MCF 10A (cell line): ENCODE results near the gene ZPBP2. TPM values are rescaled to one million over a fixed set of nuclear protein-coding genes. Genes with fewer than 3 reads are reported as not detected.
"Not testable (repeated sequence)": the region's sequence is repeated elsewhere in the genome, so short reads cannot be mapped to it uniquely, and the experiment has no call there.

Source experiments
- BruUV-seq: library from RNA; stranded (reverse); fragments of 400-500 nt; replicated peaks from 2 replicates; lab custom pipeline; 2021; lab: Mats Ljungman, UMichigan
- CTCF ChIA-PET: fragments of 300-600 bp; sonication (Branson Sonifier 250); formaldehyde crosslinking; extraction: SDS; loops from one replicate; lab custom pipeline; 2021; ENCODE audit warnings: antibody characterized with exemption, inconsistent platforms; lab: Yijun Ruan, JAX
- POLR2A ChIA-PET: fragments of 300-600, 350-650 bp; sonication (Branson Sonifier 250); formaldehyde crosslinking; extraction: SDS; loops from one replicate; lab custom pipeline; 2020; ENCODE audit warnings: antibody characterized with exemption, inconsistent platforms; lab: Yijun Ruan, JAX
- DNase-seq: peaks from one replicate; pipeline ENCODE4 v3.0.0-alpha.2; 2018; ENCODE audit not compliant: unreplicated experiment
- H3K27ac Mint-ChIP-seq: one replicate; pipeline ENCODE4 v1.8.0; 2022; ENCODE audit warnings: mild to moderate bottlenecking, low read depth, mixed read lengths; ENCODE audit not compliant: unreplicated experiment
- H3K27me3 Mint-ChIP-seq: one replicate; pipeline ENCODE4 v1.8.0; 2022; ENCODE audit warnings: mixed read lengths; ENCODE audit not compliant: insufficient read depth, unreplicated experiment
- H3K36me3 Mint-ChIP-seq: one replicate; pipeline ENCODE4 v1.8.0; 2022; ENCODE audit warnings: mild to moderate bottlenecking, moderate library complexity, mixed read lengths; ENCODE audit not compliant: insufficient read depth, unreplicated experiment
- H3K4me1 Mint-ChIP-seq: one replicate; pipeline ENCODE4 v1.8.0; 2022; ENCODE audit warnings: mixed read lengths; ENCODE audit not compliant: insufficient read depth, unreplicated experiment
- H3K4me3 Mint-ChIP-seq: one replicate; pipeline ENCODE4 v1.8.0; 2022; ENCODE audit warnings: mild to moderate bottlenecking, moderate library complexity, mixed read lengths; ENCODE audit not compliant: unreplicated experiment
- H3K9me3 Mint-ChIP-seq: one replicate; pipeline ENCODE4 v1.8.0; 2022; ENCODE audit warnings: mixed read lengths; ENCODE audit not compliant: unreplicated experiment
- CTCF ChIP-seq: fragments of 200-600 bp; IDR thresholded peaks from one replicate; pipeline ENCODE4 v1.8.0; 2022; ENCODE audit warnings: antibody characterized with exemption, mild to moderate bottlenecking; ENCODE audit not compliant: unreplicated experiment
- intact Hi-C: fragments of 100-400 bp; cut with micrococcal nuclease; formaldehyde crosslinking; loops from 2 replicates; pipeline ENCODE4 v1.14.1; 2022
- total RNA-seq: library from RNA; stranded (reverse); gene quantifications from 2 replicates; pipeline ENCODE4 v1.2.3, GENCODE V29; 2022

ZPBP2 gene
- total RNA-seq, 1 experiment from 2014 or later: not detected

GRCh38 chr17:39852239-39852638 lies 15.8 kb upstream of the ZPBP2 start:
- no peaks in the 10 kb centered on the region for H3K4me1 Mint-ChIP-seq
- no peak overlapping the region for H3K4me3 Mint-ChIP-seq
- ChIA-PET POLR2A (no interaction called here), CTCF (no interaction called here)
- intact Hi-C loops: no loop called here
- H3K36me3 Mint-ChIP-seq: no peaks in the 10 kb centered on the region
- no peak overlapping the region for H3K27ac Mint-ChIP-seq
- TF ChIP-seq CTCF: no peak
- H3K9me3 Mint-ChIP-seq: no peaks in the 10 kb centered on the region
- BruUV-seq: no TSS peak
- no peak for DNase-seq
- H3K27me3 Mint-ChIP-seq: peaks cover 64% of the 10 kb centered on the region

- CTCF ChIA-PET: no interaction called here
- Mint-ChIP-seq H3K4me3 (no peak overlapping the region), H3K9me3 (no peaks in the 10 kb centered on the region), H3K4me1 (no peaks in the 10 kb centered on the region), H3K27ac (no peak overlapping the region), H3K27me3 (peaks cover 44% of the 10 kb centered on the region), H3K36me3 (no peaks in the 10 kb centered on the region)
- no TSS peak for BruUV-seq
- DNase-seq: no peak
- intact Hi-C loops: no loop called here
- POLR2A ChIA-PET: no interaction called here
- TF ChIP-seq CTCF: no peak
Observed at GRCh38 chr17:39854909-39855308, 13.1 kb upstream of the ZPBP2 start.

GRCh38 chr17:39855911-39856649 lies 11.9 kb upstream of the ZPBP2 start:
- H3K27me3 Mint-ChIP-seq: peaks cover 47% of the 10 kb centered on the region
- intact Hi-C loops, POLR2A ChIA-PET, H3K9me3 Mint-ChIP-seq, H3K27ac Mint-ChIP-seq, CTCF ChIA-PET, BruUV-seq, DNase-seq, H3K36me3 Mint-ChIP-seq, H3K4me1 Mint-ChIP-seq, H3K4me3 Mint-ChIP-seq: not testable (repeated sequence)

GRCh38 chr17:39861235-39861634 lies 6.8 kb upstream of the ZPBP2 start:
- no peak for TF ChIP-seq CTCF
- CTCF ChIA-PET: interaction anchor here (0.6 kb wide), 1 partner anchor 213 kb away, joined by 3 read pairs; no protein-coding TSS in a partner anchor
- POLR2A ChIA-PET: interaction anchor here (0.6 kb wide), 1 partner anchor 433 kb away, joined by 3 read pairs; no protein-coding TSS in a partner anchor
- DNase-seq: no peak
- H3K27ac Mint-ChIP-seq: no peak overlapping the region
- H3K4me1 Mint-ChIP-seq: no peaks in the 10 kb centered on the region
- BruUV-seq: no TSS peak
- H3K27me3 Mint-ChIP-seq: peaks cover 57% of the 10 kb centered on the region
- intact Hi-C loops: no loop called here
- no peak overlapping the region for H3K4me3 Mint-ChIP-seq
- H3K9me3 Mint-ChIP-seq: no peaks in the 10 kb centered on the region
- no peaks in the 10 kb centered on the region for H3K36me3 Mint-ChIP-seq
